BE2C (cell line): ENCODE results near the gene LBX2.

Experiments
- DNase-seq: peaks from one replicate; pipeline ENCODE4 v3.0.0-alpha.2; 2020
- H3K27me3 ChIP-seq: fragments of 250-450 bp; sonication (Bioruptor Pico); 2 replicates; pipeline ENCODE4 v1.5.1; 2020; ENCODE audit warnings: mild to moderate bottlenecking
- H3K36me3 ChIP-seq: fragments of 250-450 bp; sonication (Bioruptor Pico); 2 replicates; pipeline ENCODE4 v1.5.1; 2020; ENCODE audit warnings: mild to moderate bottlenecking
- H3K4me1 ChIP-seq: fragments of 250-450 bp; sonication (Bioruptor Pico); 2 replicates; pipeline ENCODE4 v1.5.1; 2020
- H3K4me3 ChIP-seq: 2 replicates; pipeline ENCODE4 v1.5.1; 2011; ENCODE audit warnings: low read depth, low read length
- H3K9me3 ChIP-seq: fragments of 250-450 bp; sonication (Bioruptor Pico); 2 replicates; pipeline ENCODE4 v1.5.1; 2020
- CTCF ChIP-seq: IDR thresholded peaks from 2 replicates; pipeline ENCODE4 v1.5.1; 2012; ENCODE audit warnings: mild to moderate bottlenecking, low read depth, low read length

LBX2 gene

GRCh38 chr2:74498500-74499266 is 720 bp downstream of the LBX2 start:
- H3K36me3 ChIP-seq: no peaks in the 10 kb centered on the region; the same call in 1 of the 2 replicates
- DNase-seq: peak; percentile 55
- TF ChIP-seq CTCF: no peak
- H3K27me3 ChIP-seq: no peaks in the 10 kb centered on the region
- H3K4me1 ChIP-seq: peaks cover 5% of the 10 kb centered on the region; the same call in 1 of the 2 replicates
- peak overlapping the region; percentile 61 for H3K4me3 ChIP-seq
- no peaks in the 10 kb centered on the region for H3K9me3 ChIP-seq

GRCh38 chr2:74497777-74498499 is 1.5 kb downstream of the LBX2 start:
- Histone ChIP-seq H3K9me3 (no peaks in the 10 kb centered on the region), H3K4me3 (no peak overlapping the region), H3K4me1 (peaks cover 5% of the 10 kb centered on the region; the same call in 1 of the 2 replicates), H3K36me3 (no peaks in the 10 kb centered on the region; the same call in 1 of the 2 replicates), H3K27me3 (no peaks in the 10 kb centered on the region)
- no peak for DNase-seq
- no peak for TF ChIP-seq CTCF

GRCh38 chr2:74496997-74497776 is 2.2 kb downstream of the LBX2 start:
- TF ChIP-seq CTCF: no peak
- peaks cover 5% of the 10 kb centered on the region; the same call in 1 of the 2 replicates for H3K4me1 ChIP-seq
- H3K36me3 ChIP-seq: no peaks in the 10 kb centered on the region
- H3K27me3 ChIP-seq: no peaks in the 10 kb centered on the region
- H3K4me3 ChIP-seq: no peak overlapping the region
- DNase-seq: no peak
- no peaks in the 10 kb centered on the region for H3K9me3 ChIP-seq

GRCh38 chr2:74495440-74495839 is 4.0 kb downstream of the LBX2 start:
- H3K9me3 ChIP-seq: no peaks in the 10 kb centered on the region
- no peak for TF ChIP-seq CTCF
- DNase-seq: no peak
- no peaks in the 10 kb centered on the region; the same call in 1 of the 2 replicates for H3K4me1 ChIP-seq
- H3K36me3 ChIP-seq: no peaks in the 10 kb centered on the region
- no peaks in the 10 kb centered on the region for H3K27me3 ChIP-seq
- H3K4me3 ChIP-seq: no peak overlapping the region

- DNase-seq: no peak
- Histone ChIP-seq H3K4me1 (no peaks in the 10 kb centered on the region), H3K27me3 (no peaks in the 10 kb centered on the region), H3K36me3 (no peaks in the 10 kb centered on the region), H3K9me3 (no peaks in the 10 kb centered on the region), H3K4me3 (no peak overlapping the region)
- TF ChIP-seq CTCF: no peak
Measured at GRCh38 chr2:74493546-74493945, 5.9 kb downstream of the LBX2 start.
